ENCODE measurements around the gene ADPRM. TPM values are rescaled to one million over a fixed set of nuclear protein-coding genes. Genes with fewer than 3 reads are reported as not detected.

ADPRM gene
- total RNA-seq, 1 donor from 2014 or later, result 13.4 TPM

DNA sequence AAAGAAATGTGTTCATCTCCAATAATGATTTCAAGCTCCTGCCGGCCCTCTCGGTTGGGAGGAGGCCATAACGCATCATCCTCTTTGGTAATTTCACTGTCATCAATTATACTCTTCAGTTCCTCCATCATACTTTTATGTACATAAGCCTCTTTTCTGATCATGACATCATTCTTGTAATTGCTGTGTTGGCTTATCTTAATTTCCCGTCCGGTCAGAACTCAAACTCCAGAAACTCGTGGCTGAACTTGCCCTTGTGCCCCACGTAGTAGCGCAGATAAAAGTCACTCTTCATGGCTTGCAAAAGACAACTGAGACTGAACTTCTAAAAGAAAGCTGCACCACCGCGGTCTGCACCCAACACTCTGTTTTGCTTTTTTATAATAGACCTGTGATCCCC, 18.8 kb downstream of the ADPRM start:
- no peak for TF ChIP-seq CTCF (IDR thresholded peaks at IDR 0.05)
- Mint-ChIP-seq H3K4me3 (ENCODE audit: unreplicated experiment) (no peak overlapping the region), H3K36me3 (ENCODE audit: low read depth) (peaks cover 14% of the 10 kb centered on the region), H3K4me1 (ENCODE audit: low read depth) (no peaks in the 10 kb centered on the region), H3K9me3 (ENCODE audit: low read depth) (no peaks in the 10 kb centered on the region), H3K27me3 (ENCODE audit: low read depth) (no peaks in the 10 kb centered on the region), H3K27ac (ENCODE audit: unreplicated experiment) (no peak overlapping the region)
- DNase-seq (ENCODE audit: low spot score), result no peak

DNA sequence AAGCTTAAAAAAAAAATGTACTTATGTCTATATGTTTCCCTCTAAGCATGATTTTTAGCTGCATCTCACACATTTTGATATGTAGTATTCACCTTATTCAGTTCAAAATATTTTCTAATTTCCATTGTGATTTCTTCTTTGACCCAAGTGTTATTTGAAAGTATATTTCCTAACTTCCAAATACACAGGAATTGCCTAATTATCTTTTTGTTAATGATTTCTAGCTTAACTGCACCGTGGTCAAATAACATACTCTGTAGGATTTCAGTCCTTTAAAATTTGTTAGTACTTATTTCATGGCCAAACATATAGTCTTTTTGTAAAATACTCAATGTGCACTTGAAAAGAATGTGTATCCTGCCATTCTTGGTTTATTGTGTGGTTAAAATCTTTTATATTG, 21.2 kb downstream of the ADPRM start:
- Mint-ChIP-seq H3K4me1 (ENCODE audit: low read depth) (no peaks in the 10 kb centered on the region), H3K9me3 (ENCODE audit: low read depth) (no peaks in the 10 kb centered on the region), H3K4me3 (ENCODE audit: unreplicated experiment) (no peak overlapping the region), H3K27me3 (ENCODE audit: low read depth) (no peaks in the 10 kb centered on the region), H3K27ac (ENCODE audit: unreplicated experiment) (no peak overlapping the region), H3K36me3 (ENCODE audit: low read depth) (peaks cover 6% of the 10 kb centered on the region)
- no peak for TF ChIP-seq CTCF (IDR thresholded peaks at IDR 0.05)
- no peak for DNase-seq (ENCODE audit: low spot score)

DNA sequence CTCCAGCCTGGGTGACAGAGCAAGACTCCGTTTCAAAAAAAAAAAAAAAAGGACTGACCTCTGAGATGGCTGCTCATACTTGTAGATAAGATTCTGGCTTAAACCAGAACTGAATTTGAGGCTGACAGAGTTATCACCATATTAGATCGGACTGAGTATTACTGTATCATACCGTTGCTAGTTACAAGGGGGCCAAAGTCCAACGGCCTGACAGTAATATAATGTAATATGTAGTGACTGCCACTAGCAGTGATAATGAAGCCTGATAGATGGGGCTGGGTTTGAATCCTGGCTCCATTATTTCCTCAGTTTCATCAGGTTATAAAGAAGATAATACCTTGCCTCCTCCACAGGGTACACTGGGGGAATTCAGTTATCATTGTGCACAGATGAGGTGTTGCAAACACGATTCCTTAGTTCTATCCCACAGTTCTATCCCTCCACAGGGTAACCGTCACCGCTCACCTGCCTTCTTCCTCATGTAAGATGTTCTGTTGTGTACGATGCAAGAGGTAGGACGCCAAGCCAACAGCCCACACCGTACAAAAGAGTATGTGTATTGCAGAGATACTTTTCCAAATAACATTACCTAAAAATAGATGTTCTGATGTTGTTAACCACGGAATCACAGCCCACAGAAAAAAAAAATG, 27.3 kb downstream of the ADPRM start:
- Mint-ChIP-seq H3K4me1 (ENCODE audit: low read depth) (peaks cover 7% of the 10 kb centered on the region), H3K4me3 (ENCODE audit: unreplicated experiment) (no peak overlapping the region), H3K27ac (ENCODE audit: unreplicated experiment) (no peak overlapping the region), H3K9me3 (ENCODE audit: low read depth) (no peaks in the 10 kb centered on the region), H3K27me3 (ENCODE audit: low read depth) (no peaks in the 10 kb centered on the region), H3K36me3 (ENCODE audit: low read depth) (peaks cover 6% of the 10 kb centered on the region)
- no peak for DNase-seq (ENCODE audit: low spot score)
- no peak for TF ChIP-seq CTCF (IDR thresholded peaks at IDR 0.05)

DNA sequence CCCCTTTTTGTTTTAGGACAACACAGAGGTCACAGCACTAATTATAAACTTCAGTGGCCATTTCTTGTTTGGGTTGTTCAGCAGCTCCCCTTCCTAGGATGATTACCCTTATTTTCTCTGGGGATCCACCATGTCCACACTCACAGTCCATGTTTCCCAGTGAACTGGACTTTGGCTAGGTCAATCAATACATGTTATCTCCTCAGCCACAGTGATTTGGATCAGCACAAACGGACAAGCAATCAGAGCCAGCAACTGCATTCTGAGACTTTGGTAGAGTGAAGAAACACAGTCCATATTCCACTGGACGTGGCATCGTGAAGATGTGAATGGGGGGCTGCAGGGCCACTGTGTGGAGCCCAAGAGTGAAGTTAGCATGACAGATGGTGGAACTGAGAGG, 27.9 kb downstream of the ADPRM start:
- H3K4me1 Mint-ChIP-seq (ENCODE audit: low read depth), result peaks cover 11% of the 10 kb centered on the region
- H3K4me3 Mint-ChIP-seq (ENCODE audit: unreplicated experiment), result no peak overlapping the region
- no peak overlapping the region for H3K27ac Mint-ChIP-seq (ENCODE audit: unreplicated experiment)
- H3K36me3 Mint-ChIP-seq (ENCODE audit: low read depth), result peaks cover 6% of the 10 kb centered on the region
- no peak for TF ChIP-seq CTCF (IDR thresholded peaks at IDR 0.05)
- no peaks in the 10 kb centered on the region for H3K27me3 Mint-ChIP-seq (ENCODE audit: low read depth)
- DNase-seq (ENCODE audit: low spot score), result no peak
- no peaks in the 10 kb centered on the region for H3K9me3 Mint-ChIP-seq (ENCODE audit: low read depth)

DNA sequence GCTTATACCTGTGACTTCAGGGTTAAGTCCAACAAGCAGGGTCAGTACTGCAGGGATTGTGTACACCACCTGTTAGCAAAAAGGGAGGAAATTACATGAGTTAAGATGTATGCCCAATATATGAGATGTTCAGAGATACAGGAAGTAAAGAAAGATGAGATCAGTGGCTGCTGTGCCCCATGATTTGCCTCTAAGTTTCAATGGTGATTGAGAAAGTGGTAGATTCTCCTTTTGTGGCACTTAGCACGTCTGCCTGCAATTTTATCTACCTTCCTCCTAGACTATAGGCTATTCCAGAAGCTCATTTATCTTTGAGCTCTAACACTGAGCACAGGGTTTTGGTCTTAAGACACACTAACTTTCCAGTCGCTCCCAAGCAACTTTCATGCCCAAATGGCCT, 28.8 kb downstream of the ADPRM start:
- TF ChIP-seq CTCF (IDR thresholded peaks at IDR 0.05), result no peak
- H3K9me3 Mint-ChIP-seq (ENCODE audit: low read depth), result no peaks in the 10 kb centered on the region
- no peaks in the 10 kb centered on the region for H3K27me3 Mint-ChIP-seq (ENCODE audit: low read depth)
- H3K27ac Mint-ChIP-seq (ENCODE audit: unreplicated experiment), result no peak overlapping the region
- no peak overlapping the region for H3K4me3 Mint-ChIP-seq (ENCODE audit: unreplicated experiment)
- no peak for DNase-seq (ENCODE audit: low spot score)
- H3K4me1 Mint-ChIP-seq (ENCODE audit: low read depth), result peaks cover 20% of the 10 kb centered on the region
- peaks cover 6% of the 10 kb centered on the region for H3K36me3 Mint-ChIP-seq (ENCODE audit: low read depth)
